Epithelial cell of proximal tubule (primary cell): Measurements from ENCODE around the gene PLG. TPM values are rescaled to one million over a fixed set of nuclear protein-coding genes. Genes with fewer than 3 reads are reported as not detected.
"Not testable (repeated sequence)": the region's sequence is repeated elsewhere in the genome, so short reads cannot be mapped to it uniquely, and the experiment has no call there.

Source experiments
- DNase-seq: peaks from one replicate; pipeline ENCODE4 v3.0.0-alpha.2; 2011; ENCODE audit warnings: low read depth
- H3K4me3 ChIP-seq: 2 replicates; pipeline ENCODE4 v1.5.1; 2011; ENCODE audit warnings: low read depth, mild to moderate bottlenecking, low read length
- total RNA-seq: library from RNA; depleted of rRNA; stranded (reverse); fragments of >200 nt; gene quantifications from 2 replicates; pipeline ENCODE4 v1.2.3, GENCODE V29; 2015
- TF ChIP-seq, protein P1 (sequence below): conservative IDR thresholded peaks from 2 replicates; pipeline ENCODE4 v1.5.1; 2012; ENCODE audit warnings: low read depth, mild to moderate bottlenecking, low read length

The PLG gene
- total RNA-seq, 1 donor from 2014 or later = not detected

DNA sequence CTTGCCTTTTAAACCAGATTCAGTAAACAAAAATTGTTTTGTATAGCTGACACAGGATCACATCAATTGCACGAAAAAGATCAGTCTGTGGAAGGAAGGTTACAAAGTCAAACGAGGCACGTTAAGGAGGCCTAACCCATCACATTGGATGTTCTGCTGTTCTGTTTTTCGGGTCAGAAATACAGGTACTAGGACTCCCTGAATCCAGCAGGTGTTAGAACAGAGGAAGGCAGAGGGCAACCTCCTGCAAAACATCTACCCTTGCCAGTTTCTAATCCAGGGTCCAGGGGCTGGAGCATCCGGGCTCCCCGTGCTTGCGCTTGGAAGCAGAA is 64.6 kb downstream of the PLG start:
- TF ChIP-seq, protein P1, sequence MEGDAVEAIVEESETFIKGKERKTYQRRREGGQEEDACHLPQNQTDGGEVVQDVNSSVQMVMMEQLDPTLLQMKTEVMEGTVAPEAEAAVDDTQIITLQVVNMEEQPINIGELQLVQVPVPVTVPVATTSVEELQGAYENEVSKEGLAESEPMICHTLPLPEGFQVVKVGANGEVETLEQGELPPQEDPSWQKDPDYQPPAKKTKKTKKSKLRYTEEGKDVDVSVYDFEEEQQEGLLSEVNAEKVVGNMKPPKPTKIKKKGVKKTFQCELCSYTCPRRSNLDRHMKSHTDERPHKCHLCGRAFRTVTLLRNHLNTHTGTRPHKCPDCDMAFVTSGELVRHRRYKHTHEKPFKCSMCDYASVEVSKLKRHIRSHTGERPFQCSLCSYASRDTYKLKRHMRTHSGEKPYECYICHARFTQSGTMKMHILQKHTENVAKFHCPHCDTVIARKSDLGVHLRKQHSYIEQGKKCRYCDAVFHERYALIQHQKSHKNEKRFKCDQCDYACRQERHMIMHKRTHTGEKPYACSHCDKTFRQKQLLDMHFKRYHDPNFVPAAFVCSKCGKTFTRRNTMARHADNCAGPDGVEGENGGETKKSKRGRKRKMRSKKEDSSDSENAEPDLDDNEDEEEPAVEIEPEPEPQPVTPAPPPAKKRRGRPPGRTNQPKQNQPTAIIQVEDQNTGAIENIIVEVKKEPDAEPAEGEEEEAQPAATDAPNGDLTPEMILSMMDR = no peak
- no peak for DNase-seq
- H3K4me3 ChIP-seq = peak overlapping the region; percentile 60

DNA sequence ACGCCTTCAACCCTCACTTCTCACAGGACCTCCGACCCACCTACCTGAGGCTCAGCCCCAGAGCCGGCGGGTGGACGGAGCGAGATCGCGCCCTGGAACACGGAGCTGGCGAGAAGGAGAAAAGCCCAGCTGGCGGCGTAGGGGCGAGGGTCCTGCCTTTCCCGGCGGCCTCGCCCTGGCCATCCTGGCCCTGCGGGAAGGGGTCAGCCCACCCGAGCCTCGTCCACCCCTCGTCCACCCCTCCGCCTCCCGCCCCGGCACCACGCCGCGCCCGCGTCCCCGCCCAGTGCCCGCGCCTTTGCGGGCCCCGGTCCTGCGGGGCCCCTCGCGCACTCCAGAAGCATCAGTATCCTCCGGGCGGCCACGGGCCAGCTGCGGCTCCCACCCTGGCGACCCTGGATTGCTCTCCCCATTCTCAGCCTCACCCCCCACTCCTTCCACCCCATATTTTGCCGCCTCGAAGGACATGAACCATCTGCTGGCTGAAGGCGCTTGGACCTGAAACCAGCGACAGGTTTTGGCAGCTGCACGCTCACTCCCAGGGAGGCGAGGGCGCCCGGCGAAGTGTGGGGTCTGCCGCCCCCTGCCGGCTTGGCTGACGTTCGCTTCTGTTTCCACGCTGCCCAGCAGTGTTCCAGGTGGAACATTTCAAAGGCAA is 65.1 kb downstream of the PLG start:
- no peak for DNase-seq
- H3K4me3 ChIP-seq = peak overlapping the region; percentile 60
- TF ChIP-seq, protein P1 = peak; percentile 87

DNA sequence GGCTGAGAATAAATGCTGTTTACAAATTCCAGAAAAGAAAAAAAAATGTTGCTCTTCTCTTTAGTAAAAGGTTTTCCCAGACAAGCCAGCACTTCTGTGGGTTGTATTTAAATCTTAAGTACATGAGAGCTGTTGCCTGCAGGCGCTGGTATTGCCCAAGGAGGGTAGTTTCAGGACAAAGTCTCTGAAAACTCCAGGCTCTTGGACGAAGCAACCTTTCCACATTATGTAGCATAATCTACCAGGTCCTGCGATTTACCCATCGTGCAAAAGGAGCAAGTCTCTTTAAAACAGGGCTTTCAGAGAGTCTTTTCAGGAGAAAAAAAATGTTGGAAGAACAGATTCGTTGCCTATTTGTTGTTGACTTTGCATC is 65.6 kb downstream of the PLG start:
- no peak for DNase-seq
- H3K4me3 ChIP-seq = peak overlapping the region; percentile 60
- TF ChIP-seq, protein P1 = no peak

DNA sequence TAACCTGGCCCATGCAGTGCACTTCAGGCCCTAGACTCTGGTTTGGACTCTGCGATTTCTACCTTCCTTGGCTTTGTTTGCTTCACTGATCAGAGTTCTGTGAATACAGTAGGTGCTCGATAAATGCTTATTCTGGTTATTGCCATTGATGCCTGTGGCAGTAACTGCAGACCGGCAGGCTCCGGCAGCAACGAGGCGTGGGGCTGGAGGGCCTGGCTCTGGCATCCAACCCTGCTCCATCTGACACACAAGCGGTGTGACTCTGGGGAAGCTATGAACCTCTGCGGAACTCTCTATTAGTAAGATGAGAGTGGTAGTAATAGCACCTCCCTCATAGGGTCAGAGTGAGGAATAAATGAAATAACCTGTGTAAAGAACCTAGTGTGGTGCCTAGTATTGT is 66.1 kb downstream of the PLG start:
- TF ChIP-seq, protein P1 = no peak
- DNase-seq = no peak
- H3K4me3 ChIP-seq = no peak overlapping the region

DNA sequence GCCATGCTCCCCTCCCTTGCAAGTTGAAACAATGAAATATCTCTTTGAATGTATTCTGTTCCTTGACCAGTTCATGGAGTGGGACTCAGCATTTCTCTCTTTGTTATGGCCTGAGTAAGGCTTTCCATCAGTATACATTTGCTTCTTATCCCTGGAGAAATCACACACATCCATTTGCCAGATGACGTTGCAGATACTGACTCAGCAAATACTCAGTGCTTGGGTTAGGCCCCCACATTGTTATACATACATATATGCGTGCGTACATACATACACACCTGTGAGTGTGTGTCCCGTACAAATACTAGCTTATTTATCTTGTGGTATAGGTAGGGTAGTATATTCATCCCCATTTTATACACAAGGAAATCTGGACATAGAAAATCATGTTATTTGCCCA is 72.4 kb downstream of the PLG start:
- TF ChIP-seq, protein P1 = no peak
- no peak for DNase-seq
- H3K4me3 ChIP-seq = no peak overlapping the region

DNA sequence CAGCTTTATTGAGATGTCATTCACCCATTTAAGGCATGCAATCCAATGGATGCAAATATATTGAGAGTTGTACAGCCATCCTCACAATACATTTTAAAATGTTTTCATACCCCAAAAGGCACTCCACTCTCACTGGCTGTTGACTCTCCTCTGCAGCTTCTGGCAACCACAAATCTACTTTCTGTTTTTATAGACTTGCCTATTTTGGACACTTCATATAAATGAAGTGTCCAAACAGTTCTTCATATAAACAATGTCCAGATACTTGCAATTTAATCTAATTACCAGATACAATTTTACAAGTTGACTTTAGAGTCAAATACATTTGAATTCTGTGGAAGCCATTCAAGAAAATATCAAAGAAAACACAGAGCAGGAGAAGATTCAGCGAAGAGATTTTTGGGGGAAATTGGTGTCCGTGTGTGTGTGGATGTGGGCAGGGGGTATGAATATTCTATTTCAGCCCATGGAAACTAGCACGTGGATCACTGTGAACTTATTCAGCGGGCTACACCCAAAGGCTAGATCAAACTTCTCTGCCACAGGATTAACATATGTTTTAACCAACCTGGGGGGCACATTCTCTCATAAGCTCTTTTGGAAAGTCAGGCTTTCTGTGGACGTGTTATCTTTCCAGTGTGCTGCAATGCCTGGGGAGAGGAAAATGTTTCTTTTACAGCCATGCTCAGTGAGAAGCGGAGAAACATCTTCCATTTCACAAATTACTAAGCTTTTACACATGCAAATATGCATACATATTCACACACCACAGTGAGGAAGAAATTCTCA is 73.9 kb downstream of the PLG start:
- no peak overlapping the region for H3K4me3 ChIP-seq
- no peak for DNase-seq
- TF ChIP-seq, protein P1 = no peak

DNA sequence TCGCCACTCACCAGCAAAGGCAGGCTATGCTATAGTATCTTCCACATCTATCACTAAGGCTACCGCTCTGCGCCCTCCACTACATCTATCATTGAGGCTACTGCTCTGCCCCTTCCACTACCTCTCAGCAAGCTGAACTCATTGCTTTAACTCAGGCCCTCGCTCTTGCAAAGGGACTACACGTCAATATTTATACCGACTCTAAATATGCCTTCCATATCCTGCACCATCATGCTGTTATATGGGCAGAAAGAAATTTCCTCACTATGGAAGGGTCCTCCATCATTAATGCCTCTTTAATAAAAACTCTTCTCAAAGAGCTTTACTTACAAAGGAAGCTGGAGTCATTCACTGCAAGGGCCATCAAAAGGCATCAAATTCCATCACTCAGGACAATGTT is 77.1 kb downstream of the PLG start:
- not testable (repeated sequence) for DNase-seq, H3K4me3 ChIP-seq

DNA sequence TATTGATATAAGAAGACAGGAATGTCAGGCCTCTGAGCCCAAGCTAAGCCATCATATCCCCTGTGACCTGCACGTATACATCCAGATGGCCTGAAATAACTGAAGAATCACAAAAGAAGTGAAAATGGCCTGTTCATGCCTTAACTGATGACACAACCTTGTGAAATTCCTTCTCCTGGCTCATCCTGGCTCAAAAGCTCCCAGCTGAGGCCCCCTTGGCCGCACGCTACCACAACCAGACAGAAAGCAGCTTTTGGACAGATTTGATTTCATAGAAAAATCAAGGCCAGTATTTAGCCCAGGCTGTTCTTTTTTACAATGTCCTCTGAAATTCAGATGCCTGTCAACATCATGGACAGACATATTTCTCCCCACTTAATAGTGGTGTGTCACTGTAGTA is 78.6 kb downstream of the PLG start:
- not testable (repeated sequence) for DNase-seq, H3K4me3 ChIP-seq
